SK-N-MC (cell line): Measurements from ENCODE around the gene PPFIBP2.

Experiments
- DNase-seq: peaks from one replicate; pipeline ENCODE4 v3.0.0-alpha.2; 2011; ENCODE audit warnings: low read depth, low spot score
- H3K27ac ChIP-seq: fragments of 200-600 bp; sonication (generic); 2 replicates; pipeline ENCODE4 v1.5.1; 2016; ENCODE audit warnings: mixed run types
- H3K36me3 ChIP-seq: fragments of 200-600 bp; sonication (generic); 2 replicates; pipeline ENCODE4 v1.6.1; 2017; ENCODE audit warnings: antibody characterized with exemption, low read length, mixed read lengths; ENCODE audit not compliant: insufficient read depth
- H3K4me3 ChIP-seq: fragments of 200-600 bp; sonication (generic); 2 replicates; pipeline ENCODE4 v1.5.1; 2016
- H3K9ac ChIP-seq: fragments of 200-600 bp; sonication (generic); 2 replicates; pipeline ENCODE4 v1.8.0; 2017; ENCODE audit warnings: mixed run types, mixed read lengths; ENCODE audit not compliant: insufficient read length
- H3K9me3 ChIP-seq: fragments of 200-600 bp; sonication (generic); 2 replicates; pipeline ENCODE4 v1.6.1; 2017; ENCODE audit warnings: low read depth, mild to moderate bottlenecking, antibody characterized with exemption, low read length, moderate library complexity, mixed read lengths
- EZH2 ChIP-seq: fragments of 200-600 bp; sonication (generic); IDR thresholded peaks from one replicate; pipeline ENCODE4 v1.6.1; 2017; ENCODE audit warnings: antibody characterized with exemption
- FOXP2 ChIP-seq: optimal IDR thresholded peaks from 2 replicates; pipeline ENCODE3; 2011; ENCODE audit warnings: mild to moderate bottlenecking, moderate library complexity; ENCODE audit not compliant: insufficient read depth; ENCODE audit errors: extremely low read length, control extremely low read depth
- POLR2AphosphoS5 ChIP-seq: IDR thresholded peaks from 2 replicates; pipeline ENCODE4 v1.6.1; 2012; ENCODE audit warnings: mild to moderate bottlenecking, low read depth, low read length, borderline replicate concordance

The PPFIBP2 gene

DNA sequence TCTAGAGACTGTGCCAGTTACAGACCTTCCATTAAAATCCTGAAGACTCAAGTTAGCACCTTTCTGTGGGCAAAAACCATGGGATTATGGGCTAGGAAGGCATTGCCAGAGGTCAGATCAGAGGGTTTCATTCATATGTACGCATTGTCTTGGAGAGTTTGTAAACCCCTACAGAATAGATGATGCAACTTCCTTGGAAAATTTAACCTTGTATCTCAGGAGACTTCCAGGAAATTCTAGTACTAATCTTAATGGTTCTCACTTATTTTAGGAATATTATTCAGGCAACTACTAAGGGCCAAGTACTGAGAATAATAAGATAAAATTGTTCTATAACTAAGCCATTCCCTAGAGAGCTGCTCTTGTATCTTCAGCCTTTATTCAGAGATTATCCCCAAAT lies 21.5 kb upstream of the PPFIBP2 start:
- DNase-seq, result no peak
- Histone ChIP-seq H3K9me3 (no peaks in the 10 kb centered on the region), H3K9ac (no peak overlapping the region), H3K4me3 (no peak overlapping the region), H3K27ac (no peak overlapping the region), H3K36me3 (no peaks in the 10 kb centered on the region)
- TF ChIP-seq EZH2 (no peak), FOXP2 (no peak), POLR2AphosphoS5 (no peak)

DNA sequence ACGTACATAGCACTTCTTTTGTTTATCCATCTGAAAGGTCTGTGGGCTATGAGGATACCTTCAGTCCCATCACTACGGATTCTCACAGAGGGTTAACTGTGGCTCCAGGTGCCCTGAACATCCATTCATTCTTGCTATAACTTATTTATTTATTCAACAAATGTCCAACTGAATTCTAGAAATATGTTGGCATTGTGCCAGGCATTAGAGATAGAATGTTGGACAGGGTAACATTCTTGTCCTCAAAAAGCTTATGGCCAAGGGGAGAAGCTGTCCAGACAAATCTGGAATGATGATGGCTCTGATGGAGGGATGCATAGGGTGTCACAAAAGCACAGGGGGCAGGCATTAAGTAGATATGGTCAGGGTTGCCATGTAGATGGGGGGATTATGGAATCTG lies 20.1 kb upstream of the PPFIBP2 start:
- Histone ChIP-seq H3K9ac (no peak overlapping the region), H3K27ac (no peak overlapping the region), H3K36me3 (no peaks in the 10 kb centered on the region), H3K4me3 (no peak overlapping the region), H3K9me3 (no peaks in the 10 kb centered on the region)
- no peak for DNase-seq
- TF ChIP-seq EZH2 (no peak), POLR2AphosphoS5 (no peak), FOXP2 (no peak)

DNA sequence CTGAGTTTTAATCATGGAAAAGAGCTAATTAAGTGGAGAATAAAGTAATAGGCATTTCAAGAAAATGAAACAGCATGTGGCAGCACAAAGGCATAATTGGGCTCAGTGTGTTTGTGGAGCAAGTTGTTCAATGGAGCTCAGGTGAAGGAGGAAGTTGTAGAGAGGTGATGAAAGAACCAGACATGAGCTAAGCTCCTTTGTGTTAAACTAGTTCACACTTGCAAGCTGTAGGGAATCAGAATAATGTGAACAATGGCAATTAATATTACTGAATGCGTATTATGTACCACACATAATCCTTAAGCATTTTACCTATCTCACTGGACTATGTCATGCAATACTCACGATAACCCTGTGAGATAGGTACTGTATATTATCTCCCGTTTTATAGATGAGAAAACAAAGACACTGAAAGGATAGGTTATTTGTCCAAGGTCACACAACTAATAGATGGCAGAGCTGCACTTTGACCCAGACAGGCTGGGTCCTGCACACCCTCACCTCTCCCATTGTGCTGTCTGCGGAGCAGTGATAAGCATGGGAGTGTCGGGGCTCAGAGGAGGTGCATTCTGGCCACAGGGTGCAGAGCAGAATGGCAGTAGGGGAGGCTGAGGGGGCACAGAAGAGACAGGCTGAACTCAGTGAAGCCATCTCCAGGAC lies 19.6 kb upstream of the PPFIBP2 start:
- DNase-seq, result no peak
- Histone ChIP-seq H3K9me3 (no peaks in the 10 kb centered on the region), H3K27ac (no peak overlapping the region), H3K4me3 (no peak overlapping the region), H3K9ac (no peak overlapping the region), H3K36me3 (no peaks in the 10 kb centered on the region)
- no peak for TF ChIP-seq FOXP2

- Histone ChIP-seq H3K9ac (no peak overlapping the region), H3K27ac (no peak overlapping the region), H3K4me3 (no peak overlapping the region), H3K9me3 (no peaks in the 10 kb centered on the region), H3K36me3 (no peaks in the 10 kb centered on the region)
- DNase-seq, result no peak
- no peak for TF ChIP-seq EZH2
- no peak for TF ChIP-seq POLR2AphosphoS5
- TF ChIP-seq FOXP2, result no peak
Observed at GRCh38 chr11:7495882-7496551, 17.8 kb upstream of the PPFIBP2 start.

DNA sequence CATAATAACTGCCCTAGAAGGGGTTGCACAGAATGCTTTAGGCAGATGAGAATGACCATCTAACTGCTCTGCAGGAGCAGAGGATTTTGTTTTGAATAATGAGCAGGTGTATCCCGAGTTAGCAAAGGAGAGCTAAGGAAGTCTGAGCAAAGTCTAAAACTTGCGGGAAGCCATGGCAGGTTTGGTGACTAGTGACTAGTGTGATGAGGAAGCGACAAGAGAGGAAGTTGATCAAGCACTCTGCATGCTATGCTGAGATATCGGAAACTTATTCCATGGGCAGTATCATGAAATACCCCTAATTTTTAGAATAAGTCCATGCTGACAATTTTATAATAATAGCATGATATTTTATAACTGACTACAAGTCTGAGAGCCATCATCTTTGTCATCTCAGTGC lies 15.6 kb upstream of the PPFIBP2 start:
- TF ChIP-seq POLR2AphosphoS5, result no peak
- TF ChIP-seq EZH2, result no peak
- TF ChIP-seq FOXP2, result no peak
- H3K36me3 ChIP-seq, result no peaks in the 10 kb centered on the region
- no peak overlapping the region for H3K27ac ChIP-seq
- H3K4me3 ChIP-seq, result no peak overlapping the region
- no peak for DNase-seq
- H3K9me3 ChIP-seq, result no peaks in the 10 kb centered on the region
- H3K9ac ChIP-seq, result no peak overlapping the region

GRCh38 chr11:7499081-7499480 lies 14.7 kb upstream of the PPFIBP2 start:
- Histone ChIP-seq H3K4me3 (no peak overlapping the region), H3K27ac (no peak overlapping the region), H3K9me3 (no peaks in the 10 kb centered on the region), H3K9ac (no peak overlapping the region), H3K36me3 (no peaks in the 10 kb centered on the region)
- TF ChIP-seq EZH2 (no peak), POLR2AphosphoS5 (no peak), FOXP2 (no peak)
- DNase-seq, result peak; percentile 35

DNA sequence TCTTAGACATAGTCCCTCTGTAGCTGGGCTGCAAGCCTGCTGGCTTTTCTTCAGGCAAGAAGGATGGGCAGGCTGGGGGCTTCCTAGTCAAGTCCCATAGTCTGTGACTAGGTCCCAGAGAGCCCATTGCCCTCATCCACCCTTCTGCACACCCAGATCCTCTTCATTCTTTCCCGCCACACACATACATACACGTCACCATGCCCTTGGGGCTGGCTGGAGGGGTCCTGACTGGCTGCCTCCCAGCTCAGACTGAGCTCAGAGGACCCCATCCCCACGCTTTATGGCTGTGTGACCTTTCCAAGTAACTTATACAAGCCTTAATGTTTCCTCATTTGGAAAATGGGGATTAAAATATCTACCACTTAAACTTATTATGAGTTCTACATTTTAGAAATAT lies 13.5 kb upstream of the PPFIBP2 start:
- Histone ChIP-seq H3K27ac (no peak overlapping the region), H3K4me3 (no peak overlapping the region), H3K9ac (no peak overlapping the region), H3K36me3 (no peaks in the 10 kb centered on the region), H3K9me3 (no peaks in the 10 kb centered on the region)
- no peak for DNase-seq
- TF ChIP-seq FOXP2 (no peak), EZH2 (no peak), POLR2AphosphoS5 (no peak)

GRCh38 chr11:7501251-7501650 lies 12.5 kb upstream of the PPFIBP2 start:
- Histone ChIP-seq H3K9me3 (no peaks in the 10 kb centered on the region), H3K9ac (no peak overlapping the region), H3K27ac (no peak overlapping the region), H3K36me3 (no peaks in the 10 kb centered on the region), H3K4me3 (no peak overlapping the region)
- TF ChIP-seq FOXP2 (no peak), POLR2AphosphoS5 (no peak), EZH2 (no peak)
- no peak for DNase-seq

- TF ChIP-seq FOXP2 (no peak), POLR2AphosphoS5 (no peak), EZH2 (no peak)
- no peaks in the 10 kb centered on the region for H3K9me3 ChIP-seq
- H3K9ac ChIP-seq, result no peak overlapping the region
- no peak overlapping the region for H3K4me3 ChIP-seq
- no peak overlapping the region for H3K27ac ChIP-seq
- no peak for DNase-seq
- H3K36me3 ChIP-seq, result no peaks in the 10 kb centered on the region
Observed at GRCh38 chr11:7501894-7502293, 11.9 kb upstream of the PPFIBP2 start.
